ENCODE measurements around the gene ONECUT1. TPM values are rescaled to one million over a fixed set of nuclear protein-coding genes. Genes with fewer than 3 reads are reported as not detected.
A peak's percentile ranks its signal among the peaks of the same experiment; 100 is the strongest.

Gene ONECUT1
- total RNA-seq, 2 experiments from 2014 or later = 0.15 to 0.25 TPM

DNA sequence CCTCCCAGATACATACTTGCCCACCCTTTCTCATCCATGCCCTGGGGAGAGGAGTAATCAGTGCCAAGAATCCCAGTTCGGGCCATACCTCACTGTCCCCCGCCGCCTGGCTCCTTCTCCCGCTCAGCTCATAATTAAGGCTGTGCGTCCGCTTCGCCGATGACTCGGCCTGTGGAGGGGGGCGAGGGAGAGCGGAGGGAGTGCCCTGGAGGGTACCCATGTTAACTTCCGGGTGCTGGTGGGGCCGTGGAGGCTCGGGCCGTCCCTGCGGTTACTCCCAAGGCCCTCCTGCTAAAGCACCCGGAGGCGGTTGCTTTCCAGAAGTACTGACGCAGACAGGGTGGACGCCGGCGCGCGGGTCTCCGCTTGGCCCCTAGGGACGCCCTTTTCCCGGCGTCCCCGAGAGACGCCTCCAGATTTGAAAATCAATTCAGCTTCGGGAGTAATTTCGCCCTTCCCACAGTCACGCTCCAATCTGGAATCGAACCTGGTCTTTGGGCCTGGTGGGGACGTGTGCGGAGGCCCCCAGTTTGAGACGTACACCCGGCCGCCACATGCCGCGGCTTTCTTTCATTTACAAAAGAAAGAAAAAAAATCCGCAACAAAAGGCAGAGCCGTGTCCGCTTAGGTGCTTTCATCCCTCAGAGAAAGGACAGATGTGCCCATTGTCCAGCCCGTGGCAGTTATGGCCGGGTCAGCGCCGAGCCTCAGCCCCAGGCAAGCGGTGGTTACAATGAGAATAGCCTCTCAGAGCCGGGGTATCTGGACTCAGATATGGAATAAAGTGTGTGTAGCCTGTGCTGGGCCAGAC, 1.0 kb upstream of the ONECUT1 start:
- intact Hi-C loops (cut with micrococcal nuclease; ENCODE audit: unreplicated experiment) = no loop called here
- Histone ChIP-seq H3K79me2 (ENCODE audit: insufficient read depth, low read depth, low read length) (no peaks in the 10 kb centered on the region), H3K9me2 (ENCODE audit: insufficient read depth, low read length) (no peaks in the 10 kb centered on the region), H3K36me3 (ENCODE audit: insufficient read depth, low read length) (no peaks in the 10 kb centered on the region), H3K4me3 (ENCODE audit: low read depth, low read length, poor library complexity, severe bottlenecking) (no peak overlapping the region), H3K4me1 (ENCODE audit: insufficient read depth, low read length, poor library complexity, severe bottlenecking) (no peaks in the 10 kb centered on the region), H3K9me3 (ENCODE audit: low read length) (no peaks in the 10 kb centered on the region), H3K27ac (ENCODE audit: low read depth, low read length, poor library complexity, severe bottlenecking) (no peak overlapping the region), H3K4me2 (ENCODE audit: low read length) (0 out of 2 replicates have a peak overlapping the region, but pooled peaks have one; percentile 72), H4K20me1 (ENCODE audit: insufficient read depth, low read length) (no peaks in the 10 kb centered on the region), H2AFZ (ENCODE audit: low read length) (0 out of 2 replicates have a peak overlapping the region, but pooled peaks have one; percentile 77)
- DNase-seq (ENCODE audit: low spot score) = no peak
- no TSS peak for BruUV-seq (replicated peaks)
- TF ChIP-seq, protein P1, sequence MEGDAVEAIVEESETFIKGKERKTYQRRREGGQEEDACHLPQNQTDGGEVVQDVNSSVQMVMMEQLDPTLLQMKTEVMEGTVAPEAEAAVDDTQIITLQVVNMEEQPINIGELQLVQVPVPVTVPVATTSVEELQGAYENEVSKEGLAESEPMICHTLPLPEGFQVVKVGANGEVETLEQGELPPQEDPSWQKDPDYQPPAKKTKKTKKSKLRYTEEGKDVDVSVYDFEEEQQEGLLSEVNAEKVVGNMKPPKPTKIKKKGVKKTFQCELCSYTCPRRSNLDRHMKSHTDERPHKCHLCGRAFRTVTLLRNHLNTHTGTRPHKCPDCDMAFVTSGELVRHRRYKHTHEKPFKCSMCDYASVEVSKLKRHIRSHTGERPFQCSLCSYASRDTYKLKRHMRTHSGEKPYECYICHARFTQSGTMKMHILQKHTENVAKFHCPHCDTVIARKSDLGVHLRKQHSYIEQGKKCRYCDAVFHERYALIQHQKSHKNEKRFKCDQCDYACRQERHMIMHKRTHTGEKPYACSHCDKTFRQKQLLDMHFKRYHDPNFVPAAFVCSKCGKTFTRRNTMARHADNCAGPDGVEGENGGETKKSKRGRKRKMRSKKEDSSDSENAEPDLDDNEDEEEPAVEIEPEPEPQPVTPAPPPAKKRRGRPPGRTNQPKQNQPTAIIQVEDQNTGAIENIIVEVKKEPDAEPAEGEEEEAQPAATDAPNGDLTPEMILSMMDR (conservative IDR thresholded peaks at IDR 0.05; ENCODE audit: low read length) = no peak
- no peak for TF ChIP-seq EZH2phosphoT487 (IDR thresholded peaks at IDR 0.05; ENCODE audit: borderline replicate concordance, low read depth, low read length)
- POLR2A ChIA-PET = interaction anchor here (0.7 kb wide), 1 partner anchor 35 kb away, joined by 4 read pairs; no protein-coding TSS in a partner anchor
- CTCF ChIA-PET (ENCODE audit: unreplicated experiment) = no interaction called here

DNA sequence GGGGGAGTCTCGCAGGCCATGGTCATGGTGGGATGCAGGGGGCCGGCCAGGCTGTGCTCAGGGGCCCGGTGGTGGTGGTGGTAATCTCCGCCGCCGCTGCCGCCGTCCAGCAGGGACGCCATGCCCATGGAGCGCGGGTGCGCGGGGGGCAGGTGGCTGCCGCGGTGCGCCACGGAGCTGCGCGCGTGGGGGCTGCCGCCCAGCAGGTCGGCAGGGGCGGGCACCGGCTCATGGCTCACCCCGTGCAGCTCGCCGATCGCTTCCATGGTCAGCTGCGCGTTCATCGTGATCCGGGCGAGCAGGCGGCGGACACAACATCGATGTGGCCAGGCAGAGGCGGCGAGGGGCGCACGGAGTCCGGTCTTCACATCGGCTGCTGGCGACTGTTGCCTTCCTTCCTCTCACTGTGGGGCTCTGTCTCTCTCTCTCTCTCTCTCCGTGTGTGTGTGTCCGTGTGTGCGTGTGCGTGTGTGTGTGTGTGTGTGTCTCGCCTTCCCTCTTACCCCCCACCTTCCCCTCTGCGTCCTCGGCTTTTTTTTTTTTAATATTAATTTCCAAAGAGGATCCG, 451 bp downstream of the ONECUT1 start:
- no peak overlapping the region for H3K27ac ChIP-seq (ENCODE audit: low read depth, low read length, poor library complexity, severe bottlenecking)
- peak; percentile 7 for DNase-seq (ENCODE audit: low spot score)
- H3K9me3 ChIP-seq (ENCODE audit: low read length) = no peaks in the 10 kb centered on the region
- H3K79me2 ChIP-seq (ENCODE audit: insufficient read depth, low read depth, low read length) = no peaks in the 10 kb centered on the region
- TF ChIP-seq, protein P1 (conservative IDR thresholded peaks at IDR 0.05; ENCODE audit: low read length) = no peak
- TF ChIP-seq EZH2phosphoT487 (IDR thresholded peaks at IDR 0.05; ENCODE audit: borderline replicate concordance, low read depth, low read length) = no peak
- ChIA-PET CTCF (ENCODE audit: unreplicated experiment) (no interaction called here), POLR2A (interaction anchor here (0.5 to 0.7 kb wide), 2 partner anchors 18 to 515 kb away, joined by 3 read pairs; no protein-coding TSS in a partner anchor)
- H3K4me3 ChIP-seq (ENCODE audit: low read depth, low read length, poor library complexity, severe bottlenecking) = peak overlapping the region; percentile 65
- H3K4me2 ChIP-seq (ENCODE audit: low read length) = peak overlapping the region; percentile 72
- BruUV-seq (replicated peaks) = no TSS peak
- H2AFZ ChIP-seq (ENCODE audit: low read length) = peak overlapping the region; percentile 37; the same call in 1 of the 2 replicates
- no peaks in the 10 kb centered on the region for H3K36me3 ChIP-seq (ENCODE audit: insufficient read depth, low read length)
- no peaks in the 10 kb centered on the region for H3K4me1 ChIP-seq (ENCODE audit: insufficient read depth, low read length, poor library complexity, severe bottlenecking)
- intact Hi-C loops (cut with micrococcal nuclease; ENCODE audit: unreplicated experiment) = no loop called here
- H4K20me1 ChIP-seq (ENCODE audit: insufficient read depth, low read length) = no peaks in the 10 kb centered on the region
- H3K9me2 ChIP-seq (ENCODE audit: insufficient read depth, low read length) = no peaks in the 10 kb centered on the region

Data from OCI-LY7 (cell line).